ENCODE data around the gene RASSF7. TPM values are rescaled to one million over a fixed set of nuclear protein-coding genes. Genes with fewer than 3 reads are reported as not detected.

Gene RASSF7
- total and polyA plus RNA-seq, 2 donors (not counting 3 experiments of a cell fraction or from before 2014, with no cell fraction given), result 14.1 to 19.9 TPM

DNA sequence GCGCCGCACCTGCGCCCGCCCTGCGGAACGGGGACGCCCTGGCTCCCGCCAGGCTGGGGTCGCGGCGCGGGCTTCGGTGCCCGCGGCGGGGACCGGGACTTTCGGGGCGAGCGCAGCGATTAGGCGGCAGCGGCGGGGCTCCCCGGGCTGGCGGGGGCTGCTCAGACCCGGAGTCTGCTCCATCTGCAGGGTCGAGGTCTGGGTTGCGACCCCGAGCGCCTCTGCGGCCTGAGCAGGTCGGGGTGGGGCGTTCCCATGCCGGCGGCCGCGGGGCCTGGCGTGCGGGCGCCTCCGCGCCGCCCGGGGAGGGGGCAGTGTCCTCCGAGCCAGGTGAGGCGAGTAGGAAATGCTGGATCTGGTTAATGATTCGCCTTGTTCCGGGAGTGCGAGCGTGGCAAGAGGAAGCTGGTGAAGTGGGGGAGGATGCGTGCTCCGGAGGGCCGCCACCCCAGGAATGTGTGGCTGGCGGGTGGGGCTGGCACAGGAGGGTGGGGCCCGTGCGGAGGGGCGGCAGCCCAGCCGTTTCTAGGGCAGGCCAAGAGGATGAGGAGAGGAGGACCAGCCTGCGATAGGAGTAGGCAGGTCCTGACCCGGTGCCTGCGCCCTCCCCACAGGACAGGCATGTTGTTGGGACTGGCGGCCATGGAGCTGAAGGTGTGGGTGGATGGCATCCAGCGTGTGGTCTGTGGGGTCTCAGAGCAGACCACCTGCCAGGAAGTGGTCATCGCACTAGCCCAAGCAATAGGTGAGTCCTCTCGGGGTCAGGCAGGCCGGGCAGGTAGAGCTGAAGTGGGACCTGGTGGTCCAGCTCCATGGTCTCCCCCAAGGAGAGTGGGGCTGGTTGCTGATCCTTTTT, 606 bp downstream of the RASSF7 start:
- BruUV-seq (replicated peaks), result no TSS peak

More for the DNA sequence above, 606 bp downstream of the RASSF7 start:
- peak overlapping the region; percentile 82 for H2AFZ ChIP-seq (ENCODE audit: low read depth, low read length)
- no peaks in the 10 kb centered on the region for H3K9me1 ChIP-seq (replicated peaks; ENCODE audit: control insufficient read depth, extremely low read depth, insufficient read depth, low read length)
- TF ChIP-seq, protein P1, sequence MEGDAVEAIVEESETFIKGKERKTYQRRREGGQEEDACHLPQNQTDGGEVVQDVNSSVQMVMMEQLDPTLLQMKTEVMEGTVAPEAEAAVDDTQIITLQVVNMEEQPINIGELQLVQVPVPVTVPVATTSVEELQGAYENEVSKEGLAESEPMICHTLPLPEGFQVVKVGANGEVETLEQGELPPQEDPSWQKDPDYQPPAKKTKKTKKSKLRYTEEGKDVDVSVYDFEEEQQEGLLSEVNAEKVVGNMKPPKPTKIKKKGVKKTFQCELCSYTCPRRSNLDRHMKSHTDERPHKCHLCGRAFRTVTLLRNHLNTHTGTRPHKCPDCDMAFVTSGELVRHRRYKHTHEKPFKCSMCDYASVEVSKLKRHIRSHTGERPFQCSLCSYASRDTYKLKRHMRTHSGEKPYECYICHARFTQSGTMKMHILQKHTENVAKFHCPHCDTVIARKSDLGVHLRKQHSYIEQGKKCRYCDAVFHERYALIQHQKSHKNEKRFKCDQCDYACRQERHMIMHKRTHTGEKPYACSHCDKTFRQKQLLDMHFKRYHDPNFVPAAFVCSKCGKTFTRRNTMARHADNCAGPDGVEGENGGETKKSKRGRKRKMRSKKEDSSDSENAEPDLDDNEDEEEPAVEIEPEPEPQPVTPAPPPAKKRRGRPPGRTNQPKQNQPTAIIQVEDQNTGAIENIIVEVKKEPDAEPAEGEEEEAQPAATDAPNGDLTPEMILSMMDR (IDR thresholded peaks at IDR 0.05; ENCODE audit: extremely low read depth in 1 of 2, insufficient read depth in 1 of 2, low read depth in 1 of 2, low read length in 2 of 2), result no peak
- TF ChIP-seq MYC (IDR thresholded peaks at IDR 0.05; ENCODE audit: low read depth, low read length) (no peak), POLR2A (IDR thresholded peaks at IDR 0.05; ENCODE audit: low read depth, low read length) (no peak)
- no peaks in the 10 kb centered on the region for H3K79me2 ChIP-seq (ENCODE audit: control insufficient read depth, insufficient read depth, low read length)
- no peak for DNase-seq (ENCODE audit: low read depth, low spot score)
- H3K27me3 ChIP-seq (ENCODE audit: control insufficient read depth in 2 of 2, insufficient read depth in 2 of 2, low read length in 2 of 2), result peaks cover 8 to 9% of the 10 kb centered on the region in 2 experiments
- H3K4me2 ChIP-seq (ENCODE audit: insufficient read depth, low read length), result peak overlapping the region; percentile 78
- no peaks in the 10 kb centered on the region for H3K9me3 ChIP-seq (replicated peaks; ENCODE audit: control insufficient read depth, insufficient read depth, low read length)
- ChIA-PET POLR2A (no interaction called here), CTCF (interaction anchor here (1.4 kb wide), 1 partner anchor 14 kb away, joined by 4 read pairs; the partner anchor contains the start of gene PHRF1)
- intact Hi-C loops (cut with micrococcal nuclease) (loop anchor here (2.0 kb wide), 1 partner anchor 25 kb away; the partner anchor contains the start of gene LRRC56), dilution Hi-C loops (cut with MboI; ENCODE audit: extremely low pct_ligation_motif_present, low sequenced_read_pairs) (no loop called here)
- no peaks in the 10 kb centered on the region for H4K20me1 ChIP-seq (replicated peaks; ENCODE audit: control insufficient read depth, extremely low read depth, insufficient read depth, low read length)
- peaks cover 6% of the 10 kb centered on the region for H3K4me1 ChIP-seq (ENCODE audit: control insufficient read depth, extremely low read depth, insufficient read depth, low read length)
- no peak overlapping the region for H3K27ac ChIP-seq (ENCODE audit: insufficient read depth, low read depth, low read length)
- H3K36me3 ChIP-seq (ENCODE audit: control insufficient read depth in 2 of 2, extremely low read depth in 1 of 2, insufficient read depth in 2 of 2, low read length in 2 of 2), result peaks cover 0 to 2% of the 10 kb centered on the region in 2 experiments
- H3K9ac ChIP-seq (replicated peaks; ENCODE audit: extremely low read depth, insufficient read depth, low read length), result peak overlapping the region; percentile 36
- FAIRE-seq, result peak; percentile 40
- H3K4me3 ChIP-seq (replicated peaks in 1 of 3; ENCODE audit: insufficient read depth in 1 of 3, low read depth in 1 of 3, low read length in 3 of 3), result peak overlapping the region; percentile 62 to 88 (median 74)
